Activated naive CD4-positive, alpha-beta T cell treated with anti-CD3 and anti-CD28 coated beads, Interleukin-2, amount 10 ng/mL, durations not matched to agents 7 days and 5 days (primary cell): ENCODE results near the gene SMAD1.

Experiments used
- CTCF ChIA-PET: fragments of 350-600 bp; sonication (Branson Sonifier 250); formaldehyde crosslinking; loops from one replicate; lab custom pipeline; 2021; ENCODE audit warnings: antibody characterized with exemption; lab: Charles Lee
- DNase-seq: peaks from one replicate; pipeline ENCODE4 v3.0.0-alpha.2; 2020
- H3K27ac Mint-ChIP-seq: one replicate; pipeline ENCODE4 v1.8.0; 2021; ENCODE audit warnings: mild to moderate bottlenecking, moderate library complexity, mixed read lengths
- H3K27me3 Mint-ChIP-seq: one replicate; pipeline ENCODE4 v1.8.0; 2021; ENCODE audit warnings: mild to moderate bottlenecking, mixed read lengths
- H3K36me3 Mint-ChIP-seq: one replicate; pipeline ENCODE4 v1.8.0; 2021; ENCODE audit warnings: mixed read lengths
- H3K4me1 Mint-ChIP-seq: one replicate; pipeline ENCODE4 v1.8.0; 2021; ENCODE audit warnings: mixed read lengths
- H3K4me3 Mint-ChIP-seq: one replicate; pipeline ENCODE4 v1.8.0; 2021; ENCODE audit warnings: mild to moderate bottlenecking, moderate library complexity, mixed read lengths
- H3K9me3 Mint-ChIP-seq: one replicate; pipeline ENCODE4 v1.8.0; 2021; ENCODE audit warnings: mixed read lengths

SMAD1 gene

GRCh38 chr4:145481164-145481941 is at the start of gene SMAD1:
SMAD1 (plus strand) TSS chr4:145481853; CDS start chr4:145514614, 32,761 bp downstream.
- peaks cover 33% of the 10 kb centered on the region for H3K27me3 Mint-ChIP-seq
- CTCF ChIA-PET: no interaction called here
- no peaks in the 10 kb centered on the region for H3K36me3 Mint-ChIP-seq
- H3K9me3 Mint-ChIP-seq: no peaks in the 10 kb centered on the region
- peak; percentile 42 for DNase-seq
- no peak within 1 kb of the TSS for H3K27ac Mint-ChIP-seq
- H3K4me3 Mint-ChIP-seq: peak within 1 kb of the TSS; percentile 67
- peaks cover 3% of the 10 kb centered on the region for H3K4me1 Mint-ChIP-seq

DNA sequence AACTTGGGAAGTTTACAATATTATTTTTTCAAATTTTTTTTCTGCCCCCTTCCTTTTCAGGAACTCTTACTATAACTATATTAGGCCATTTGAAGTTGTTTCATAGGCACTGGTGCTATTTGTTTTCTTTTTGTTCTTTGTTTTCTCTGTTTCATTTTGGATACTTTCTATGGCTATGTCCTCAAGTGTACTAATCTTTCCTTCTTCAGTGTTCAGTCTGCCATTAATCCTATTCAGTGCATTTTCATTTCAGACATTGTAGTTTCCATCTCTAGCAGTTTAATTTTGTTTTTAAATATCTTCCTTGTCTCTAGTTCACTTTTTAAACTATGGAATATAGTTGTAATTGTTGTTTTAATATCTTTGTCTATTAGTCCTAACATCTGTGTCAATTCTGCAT is 48.0 kb upstream of the SMAD1 start:
- Mint-ChIP-seq H3K27ac (no peak overlapping the region), H3K27me3 (no peaks in the 10 kb centered on the region), H3K9me3 (no peaks in the 10 kb centered on the region), H3K36me3 (no peaks in the 10 kb centered on the region), H3K4me1 (no peaks in the 10 kb centered on the region), H3K4me3 (no peak overlapping the region)
- CTCF ChIA-PET: no interaction called here
- DNase-seq: no peak

DNA sequence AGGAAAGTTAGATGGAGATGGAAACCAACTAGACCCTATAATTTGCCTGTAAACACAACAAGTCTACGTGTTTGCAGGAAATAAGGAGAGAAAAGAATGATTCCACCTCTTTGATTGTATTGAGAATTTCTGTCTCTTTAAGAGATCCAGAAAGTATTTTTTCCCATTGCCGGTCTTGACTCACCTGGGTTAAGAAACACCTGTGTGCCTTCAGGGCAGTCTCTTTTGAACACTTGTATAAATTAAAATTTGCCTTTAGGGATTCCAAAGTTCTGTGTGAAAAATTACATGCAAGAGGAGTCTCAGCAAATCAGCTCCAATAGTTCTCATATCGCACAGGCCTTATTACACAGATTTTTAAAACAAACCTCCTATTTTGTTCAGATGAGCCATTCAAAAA is 46.0 kb upstream of the SMAD1 start:
- Mint-ChIP-seq H3K27ac (no peak overlapping the region), H3K4me1 (no peaks in the 10 kb centered on the region), H3K36me3 (no peaks in the 10 kb centered on the region), H3K27me3 (no peaks in the 10 kb centered on the region), H3K9me3 (no peaks in the 10 kb centered on the region), H3K4me3 (no peak overlapping the region)
- CTCF ChIA-PET: no interaction called here
- DNase-seq: no peak

DNA sequence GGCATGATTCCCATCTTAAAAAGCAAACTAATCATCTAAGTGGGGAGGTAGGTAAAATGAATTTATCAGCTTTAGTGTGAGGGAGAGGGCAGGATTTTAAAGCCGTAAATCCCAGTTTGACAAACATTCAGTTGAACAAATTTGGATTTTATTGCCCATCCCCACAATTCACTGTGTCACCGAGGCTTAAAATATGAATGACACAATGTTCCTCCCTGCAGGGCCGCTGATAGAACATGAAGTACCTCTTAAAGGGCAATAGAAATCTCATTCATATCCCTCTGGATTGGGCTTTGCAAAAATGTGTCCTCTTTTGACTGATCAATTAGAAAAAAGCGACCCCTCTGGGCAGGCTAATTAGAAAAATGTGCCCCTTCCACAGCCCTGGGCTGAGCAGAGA is 45.5 kb upstream of the SMAD1 start:
- no peaks in the 10 kb centered on the region for H3K27me3 Mint-ChIP-seq
- no peaks in the 10 kb centered on the region for H3K36me3 Mint-ChIP-seq
- H3K4me1 Mint-ChIP-seq: no peaks in the 10 kb centered on the region
- H3K27ac Mint-ChIP-seq: no peak overlapping the region
- no peaks in the 10 kb centered on the region for H3K9me3 Mint-ChIP-seq
- CTCF ChIA-PET: no interaction called here
- H3K4me3 Mint-ChIP-seq: no peak overlapping the region
- DNase-seq: no peak

DNA sequence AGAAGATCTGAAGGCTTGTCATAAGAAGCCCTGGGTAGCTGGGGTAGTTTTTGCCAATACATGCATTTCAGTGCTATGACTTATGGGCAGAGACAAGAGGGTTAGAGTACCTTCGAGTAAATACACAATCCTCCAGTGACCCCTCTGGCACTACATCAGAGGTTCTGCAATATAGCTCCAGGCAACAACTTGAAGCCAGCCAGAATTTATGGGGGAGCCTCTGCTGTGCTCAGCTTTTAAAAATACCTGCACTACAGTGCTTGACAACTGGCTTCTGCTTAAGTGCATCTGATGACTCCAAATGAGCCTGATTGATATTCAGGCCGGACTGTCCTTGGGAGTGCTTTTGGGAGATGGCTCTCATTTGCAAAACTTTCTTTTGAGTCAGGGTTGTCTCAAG is 44.9 kb upstream of the SMAD1 start:
- no peaks in the 10 kb centered on the region for H3K4me1 Mint-ChIP-seq
- no peaks in the 10 kb centered on the region for H3K9me3 Mint-ChIP-seq
- H3K27me3 Mint-ChIP-seq: no peaks in the 10 kb centered on the region
- no peak overlapping the region for H3K4me3 Mint-ChIP-seq
- H3K27ac Mint-ChIP-seq: no peak overlapping the region
- H3K36me3 Mint-ChIP-seq: no peaks in the 10 kb centered on the region
- no peak for DNase-seq
- CTCF ChIA-PET: no interaction called here

DNA sequence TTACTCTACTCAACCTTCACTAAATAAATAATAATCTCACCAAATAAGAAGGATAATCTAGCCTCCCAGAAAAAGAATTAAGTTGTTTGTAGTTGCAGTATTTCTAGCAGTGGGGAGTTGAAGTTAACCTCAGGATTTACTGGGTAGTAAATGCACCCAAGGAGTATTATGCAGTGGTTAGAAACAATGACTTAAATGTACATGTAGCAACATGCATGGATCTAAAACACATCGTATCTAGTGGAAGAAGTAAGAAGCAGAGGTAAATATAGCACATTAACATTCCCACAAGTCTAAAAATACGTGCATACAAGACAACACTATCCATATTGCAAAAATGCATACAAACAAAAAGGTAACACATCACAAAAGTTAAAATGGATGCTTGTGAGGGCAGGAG is 44.2 kb upstream of the SMAD1 start:
- no peak overlapping the region for H3K4me3 Mint-ChIP-seq
- CTCF ChIA-PET: no interaction called here
- no peak overlapping the region for H3K27ac Mint-ChIP-seq
- no peak for DNase-seq
- no peaks in the 10 kb centered on the region for H3K36me3 Mint-ChIP-seq
- H3K27me3 Mint-ChIP-seq: no peaks in the 10 kb centered on the region
- no peaks in the 10 kb centered on the region for H3K9me3 Mint-ChIP-seq
- no peaks in the 10 kb centered on the region for H3K4me1 Mint-ChIP-seq

DNA sequence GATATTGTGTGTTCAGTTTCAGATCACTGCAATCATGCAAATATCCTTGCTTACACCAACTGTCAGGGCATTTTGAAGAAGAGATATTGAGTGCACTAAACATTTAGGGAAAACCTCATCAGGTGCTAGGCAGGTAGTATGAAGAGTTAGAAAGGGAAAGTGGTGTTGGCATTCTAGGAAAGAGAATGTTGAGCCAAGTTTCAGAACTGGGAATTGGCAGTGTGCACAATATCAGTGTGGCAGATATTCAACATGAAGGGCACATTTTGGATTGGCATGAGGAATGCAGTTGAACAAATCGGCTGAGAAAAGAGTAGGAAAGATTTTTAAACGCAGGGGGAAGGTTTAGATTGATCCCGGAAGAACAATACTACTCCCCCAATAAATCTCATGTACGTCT is 43.4 kb upstream of the SMAD1 start:
- Mint-ChIP-seq H3K27ac (no peak overlapping the region), H3K27me3 (no peaks in the 10 kb centered on the region), H3K36me3 (no peaks in the 10 kb centered on the region), H3K9me3 (no peaks in the 10 kb centered on the region), H3K4me3 (no peak overlapping the region), H3K4me1 (no peaks in the 10 kb centered on the region)
- no peak for DNase-seq
- CTCF ChIA-PET: no interaction called here

GRCh38 chr4:145440292-145441007 is 41.2 kb upstream of the SMAD1 start:
- Mint-ChIP-seq H3K9me3 (no peaks in the 10 kb centered on the region), H3K36me3 (no peaks in the 10 kb centered on the region), H3K27me3 (no peaks in the 10 kb centered on the region), H3K27ac (no peak overlapping the region), H3K4me1 (no peaks in the 10 kb centered on the region), H3K4me3 (no peak overlapping the region)
- CTCF ChIA-PET: no interaction called here
- no peak for DNase-seq

DNA sequence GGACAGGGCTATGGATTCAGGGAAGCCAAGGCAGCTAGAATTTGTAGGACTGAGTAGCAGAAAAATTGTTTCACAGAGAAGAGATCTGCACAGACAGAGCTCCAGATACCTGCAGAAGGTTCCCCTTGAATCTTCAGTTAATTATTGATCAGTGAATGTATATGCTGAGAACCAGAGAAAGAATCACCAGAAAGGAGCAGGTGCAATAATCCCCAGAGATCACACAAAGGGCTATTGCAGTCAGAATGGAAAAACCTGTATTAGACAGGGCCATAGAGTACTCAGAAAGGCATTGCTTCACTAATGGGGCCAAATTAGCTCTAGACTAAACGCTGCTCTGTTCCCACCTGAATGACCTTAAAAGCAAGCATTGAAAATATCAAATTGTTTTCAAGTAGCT is 35.5 kb upstream of the SMAD1 start:
- Mint-ChIP-seq H3K4me1 (no peaks in the 10 kb centered on the region), H3K27ac (no peak overlapping the region), H3K4me3 (no peak overlapping the region), H3K36me3 (no peaks in the 10 kb centered on the region), H3K27me3 (no peaks in the 10 kb centered on the region), H3K9me3 (no peaks in the 10 kb centered on the region)
- CTCF ChIA-PET: no interaction called here
- DNase-seq: no peak

DNA sequence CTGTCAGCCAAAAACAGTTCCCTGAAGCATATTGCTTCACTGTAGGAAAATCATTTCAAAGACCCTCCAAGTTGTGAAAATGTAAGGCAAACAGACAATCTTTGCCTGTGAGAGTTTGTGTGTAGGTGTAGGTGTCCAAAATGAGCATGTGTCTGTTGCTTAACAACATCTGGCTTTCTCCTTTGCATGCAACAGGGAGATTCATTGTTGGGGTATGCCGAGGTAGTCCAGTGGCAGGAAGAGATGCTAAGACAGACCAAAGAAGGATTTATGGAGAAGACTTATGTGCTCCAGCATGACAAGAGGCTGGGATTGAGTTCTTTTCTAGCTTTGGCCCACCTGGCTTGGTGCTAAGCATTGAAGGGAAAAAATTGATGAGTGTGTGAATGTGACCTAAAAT is 29.8 kb upstream of the SMAD1 start:
- no peak for DNase-seq
- peaks cover 2% of the 10 kb centered on the region for H3K9me3 Mint-ChIP-seq
- H3K36me3 Mint-ChIP-seq: no peaks in the 10 kb centered on the region
- H3K27ac Mint-ChIP-seq: no peak overlapping the region
- no peak overlapping the region for H3K4me3 Mint-ChIP-seq
- peaks cover 7% of the 10 kb centered on the region for H3K27me3 Mint-ChIP-seq
- H3K4me1 Mint-ChIP-seq: no peaks in the 10 kb centered on the region
- CTCF ChIA-PET: no interaction called here

DNA sequence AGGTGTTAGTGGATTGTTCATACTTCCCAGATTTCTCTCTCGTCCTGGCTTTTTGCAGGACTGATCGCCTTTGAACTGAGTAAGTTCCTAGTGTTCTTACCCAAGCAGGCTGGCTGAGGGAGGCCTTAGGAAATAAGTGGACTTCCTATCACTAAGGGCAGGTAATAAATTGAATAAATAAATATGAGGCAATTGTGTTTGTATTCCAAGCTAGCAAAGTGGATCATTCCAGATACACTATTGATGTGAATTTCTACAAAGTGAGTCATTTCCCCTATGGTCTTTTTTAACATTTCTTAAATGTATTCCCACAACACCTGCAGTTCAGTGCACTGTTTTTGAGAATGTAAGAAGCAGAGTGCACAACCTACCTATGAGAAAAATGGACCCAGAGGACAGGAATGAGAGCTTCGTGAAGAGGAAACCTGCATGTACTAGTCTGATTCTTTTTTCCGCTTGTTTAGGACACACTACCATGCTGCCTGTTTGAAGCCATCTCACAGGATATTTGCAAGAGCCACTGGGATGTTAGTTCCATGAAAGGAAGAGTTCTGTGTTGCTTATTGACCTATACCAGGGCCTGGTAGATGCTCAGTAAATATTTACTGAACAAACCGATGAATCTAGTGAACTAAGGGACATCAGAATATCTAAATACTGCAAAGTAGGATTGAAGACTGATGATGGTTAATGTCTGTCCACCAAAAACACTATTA is 29.0 kb upstream of the SMAD1 start:
- CTCF ChIA-PET: no interaction called here
- H3K36me3 Mint-ChIP-seq: no peaks in the 10 kb centered on the region
- no peak for DNase-seq
- no peak overlapping the region for H3K27ac Mint-ChIP-seq
- H3K4me1 Mint-ChIP-seq: no peaks in the 10 kb centered on the region
- peaks cover 2% of the 10 kb centered on the region for H3K9me3 Mint-ChIP-seq
- H3K4me3 Mint-ChIP-seq: no peak overlapping the region
- H3K27me3 Mint-ChIP-seq: peaks cover 9% of the 10 kb centered on the region

DNA sequence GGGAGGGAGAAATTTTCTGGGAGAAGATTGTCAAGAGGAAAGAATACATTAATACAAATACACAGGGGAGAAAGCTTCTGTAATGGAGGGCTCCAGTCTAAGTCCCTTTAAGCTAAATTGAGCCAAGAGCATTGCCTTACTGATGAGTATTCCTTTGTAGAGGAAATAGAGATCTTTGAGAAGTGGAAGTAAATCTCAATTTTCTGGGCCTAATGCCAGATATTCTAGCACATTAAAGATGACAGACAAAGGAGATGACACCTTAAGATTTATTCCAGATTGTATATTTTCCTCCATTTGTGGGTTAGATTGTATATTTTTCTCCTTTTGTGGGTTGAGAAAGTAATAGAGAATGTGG is 28.5 kb upstream of the SMAD1 start:
- Mint-ChIP-seq H3K4me3 (no peak overlapping the region), H3K27me3 (peaks cover 11% of the 10 kb centered on the region), H3K9me3 (peaks cover 2% of the 10 kb centered on the region), H3K27ac (no peak overlapping the region), H3K36me3 (no peaks in the 10 kb centered on the region), H3K4me1 (no peaks in the 10 kb centered on the region)
- no peak for DNase-seq
- CTCF ChIA-PET: interaction anchor here (0.6 kb wide), 1 partner anchor 203 kb away, joined by 3 read pairs; no protein-coding TSS in a partner anchor

DNA sequence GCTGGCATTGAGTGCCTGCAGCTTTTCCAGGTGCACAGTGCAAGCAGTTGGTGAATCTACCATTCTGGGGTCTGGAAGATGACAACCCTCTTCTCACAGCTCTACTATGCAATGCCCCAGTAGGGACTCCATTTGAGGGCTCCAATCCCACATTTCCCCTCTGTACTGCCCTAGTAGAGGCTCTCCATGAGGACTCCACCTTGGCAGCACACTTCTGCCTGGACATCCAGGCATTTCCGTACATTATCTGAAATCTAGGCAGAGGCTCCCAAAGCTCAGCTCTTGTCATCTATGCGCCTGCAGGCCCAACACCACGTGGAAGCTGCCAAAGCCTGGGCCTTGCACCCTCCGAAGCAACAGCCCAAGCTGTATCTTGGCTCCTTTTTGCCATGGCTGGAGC is 8.4 kb upstream of the SMAD1 start:
- Mint-ChIP-seq H3K4me3 (no peak overlapping the region), H3K27ac (no peak overlapping the region), H3K4me1 (no peaks in the 10 kb centered on the region), H3K36me3 (no peaks in the 10 kb centered on the region), H3K27me3 (peaks cover 8% of the 10 kb centered on the region), H3K9me3 (peaks cover 6% of the 10 kb centered on the region)
- CTCF ChIA-PET: no interaction called here
- DNase-seq: no peak

DNA sequence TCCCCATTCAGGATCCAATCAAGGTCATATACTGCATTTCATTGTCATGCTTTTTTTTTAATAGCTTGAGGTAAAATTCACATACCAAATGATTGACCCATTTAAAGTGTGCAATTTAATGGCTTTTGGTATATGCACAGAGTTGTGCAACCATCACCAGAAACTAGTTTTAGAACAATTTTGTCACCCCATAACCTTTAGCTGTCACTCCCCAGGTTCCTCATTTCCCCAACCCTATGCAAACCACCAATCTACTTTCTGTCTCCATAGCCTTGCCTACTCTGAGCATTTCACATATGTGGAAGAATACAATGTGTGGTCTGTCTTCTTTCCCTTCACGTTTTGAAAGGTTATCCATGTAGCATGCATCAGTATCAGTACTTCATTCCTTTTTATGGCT is 1.4 kb upstream of the SMAD1 start:
- CTCF ChIA-PET: no interaction called here
- Mint-ChIP-seq H3K4me1 (peaks cover 3% of the 10 kb centered on the region), H3K36me3 (no peaks in the 10 kb centered on the region), H3K9me3 (no peaks in the 10 kb centered on the region), H3K4me3 (no peak overlapping the region), H3K27ac (no peak overlapping the region), H3K27me3 (peaks cover 33% of the 10 kb centered on the region)
- no peak for DNase-seq

DNA sequence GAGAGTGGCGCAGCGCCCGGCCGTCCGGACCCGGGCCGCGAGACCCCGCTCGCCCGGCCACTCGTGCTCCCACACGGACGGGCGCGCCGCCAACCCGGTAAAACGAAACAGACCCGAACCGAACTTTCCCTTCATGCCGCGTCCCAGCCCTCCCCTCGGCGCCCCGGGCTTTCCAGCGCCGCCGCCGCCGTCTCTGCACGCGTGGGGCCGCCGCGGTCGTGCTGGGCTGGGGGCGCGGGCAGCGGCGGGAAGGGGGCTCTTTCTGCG is 222 bp downstream of the SMAD1 start:
- peak; percentile 28 for DNase-seq
- peaks cover 30% of the 10 kb centered on the region for H3K27me3 Mint-ChIP-seq
- no peaks in the 10 kb centered on the region for H3K36me3 Mint-ChIP-seq
- H3K4me1 Mint-ChIP-seq: peaks cover 3% of the 10 kb centered on the region
- no peak overlapping the region for H3K27ac Mint-ChIP-seq
- peak overlapping the region; percentile 61 for H3K4me3 Mint-ChIP-seq
- CTCF ChIA-PET: no interaction called here
- H3K9me3 Mint-ChIP-seq: no peaks in the 10 kb centered on the region
